GM12892 (cell line): Measurements from ENCODE around the gene CAMP.

Experiments
- POLR2AphosphoS5 ChIP-seq: IDR thresholded peaks from 2 replicates; pipeline ENCODE4 v1.6.1; 2011; ENCODE audit warnings: low read depth, low read length, control low read depth
- TAF1 ChIP-seq: IDR thresholded peaks from 2 replicates; pipeline ENCODE4 v1.6.1; 2011; ENCODE audit warnings: low read depth, mild to moderate bottlenecking, control low read depth, low read length, borderline replicate concordance

DNA sequence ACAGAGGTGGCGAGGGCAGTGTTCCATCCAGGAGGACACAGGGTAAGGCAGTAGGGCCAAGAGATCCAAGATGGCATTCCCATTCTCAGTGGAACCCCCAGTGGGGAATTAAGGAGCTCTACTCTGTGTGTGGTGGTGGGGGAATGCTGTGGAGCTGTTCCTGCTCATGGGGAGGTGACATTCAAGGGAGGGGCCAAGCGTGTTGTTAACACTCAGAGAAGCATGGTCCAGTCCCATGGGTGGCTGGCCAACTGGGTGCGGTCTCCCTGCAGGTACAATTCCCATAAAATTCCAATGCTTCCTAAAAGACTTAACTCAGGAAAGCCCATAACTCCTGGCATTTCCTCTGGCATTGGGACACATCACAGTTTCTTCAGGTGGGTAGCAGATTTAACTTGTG lies 2.3 kb downstream of the CAMP start:
- TF ChIP-seq TAF1 (no peak), POLR2AphosphoS5 (no peak)
